ENCODE measurements around the gene CRACR2A.

DNA sequence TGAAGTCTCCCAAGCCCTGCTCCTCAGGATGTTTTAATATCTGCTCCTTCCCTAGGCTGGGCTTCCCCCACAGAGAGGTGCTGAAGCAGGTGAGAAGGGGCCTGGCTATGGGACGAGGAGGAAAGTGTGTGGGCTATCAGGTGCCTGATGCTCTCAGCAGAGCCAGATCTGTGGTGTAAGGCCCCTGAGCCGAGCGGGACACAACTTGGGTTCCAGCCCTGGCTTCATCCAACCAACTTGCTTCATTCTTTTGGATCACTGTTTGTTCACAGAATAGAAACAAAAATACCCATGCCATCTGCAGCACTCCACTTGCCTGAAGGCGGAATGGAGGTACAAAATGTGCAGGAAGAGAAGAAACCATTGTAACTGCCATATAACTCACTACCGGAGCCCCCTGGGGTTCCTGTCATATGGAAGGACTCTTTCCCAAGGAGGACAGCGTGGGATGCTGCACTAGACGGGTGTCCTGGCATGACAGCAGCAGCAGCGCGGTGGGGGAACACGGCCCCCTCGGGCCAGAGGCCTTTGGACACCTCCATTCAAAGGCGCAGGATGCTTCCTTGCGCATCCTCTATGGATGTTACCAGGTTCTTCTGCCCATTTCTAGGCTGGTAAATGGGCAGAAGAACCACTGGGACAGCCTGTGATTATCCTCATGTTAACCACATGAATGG is 95.8 kb downstream of the CRACR2A start:
- TF ChIP-seq TCF7L2 (IDR thresholded peaks at IDR 0.05; ENCODE audit: low read depth, low read length) (no peak), ZKSCAN1 (IDR thresholded peaks at IDR 0.05; ENCODE audit: low read length) (no peak), ZNF598 (CRISPR knock-in tag; IDR thresholded peaks at IDR 0.05; ENCODE audit: borderline replicate concordance) (no peak), NR1H2 (CRISPR knock-in tag; IDR thresholded peaks at IDR 0.05; ENCODE audit: borderline replicate concordance, low read depth) (no peak), EP300 (IDR thresholded peaks at IDR 0.05; ENCODE audit: low read depth in 2 of 2, low read length in 2 of 2) (no peak), EP300 (CRISPR knock-in tag; IDR thresholded peaks at IDR 0.05; ENCODE audit: borderline replicate concordance) (no peak), YY1 (IDR thresholded peaks at IDR 0.05; ENCODE audit: insufficient read depth, insufficient replicate concordance, low read depth, low read length) (no peak)

Data from HepG2 (cell line).